Nephron progenitor cell (in vitro differentiated cells): ENCODE measurements around the gene ROS1.

ENCODE experiments used
- DNase-seq: peaks from one replicate; pipeline ENCODE4 v3.0.0; 2021
- H3K27ac Mint-ChIP-seq: 2 replicates; pipeline ENCODE4 v1.8.0; 2021; ENCODE audit warnings: mild to moderate bottlenecking, moderate library complexity, mixed read lengths
- H3K27me3 Mint-ChIP-seq: 2 replicates; pipeline ENCODE4 v1.8.0; 2021; ENCODE audit warnings: mild to moderate bottlenecking, low read depth, mixed read lengths; ENCODE audit not compliant: poor library complexity
- H3K36me3 Mint-ChIP-seq: 2 replicates; pipeline ENCODE4 v1.8.0; 2021; ENCODE audit warnings: low read depth, mixed read lengths
- H3K4me1 Mint-ChIP-seq: 2 replicates; pipeline ENCODE4 v1.8.0; 2021; ENCODE audit warnings: mixed read lengths
- H3K4me3 Mint-ChIP-seq: 2 replicates; pipeline ENCODE4 v1.8.0; 2021; ENCODE audit warnings: mild to moderate bottlenecking, moderate library complexity, mixed read lengths
- H3K9me3 Mint-ChIP-seq: 2 replicates; pipeline ENCODE4 v1.8.0; 2021; ENCODE audit warnings: mild to moderate bottlenecking, moderate library complexity, mixed read lengths
- CTCF ChIP-seq: fragments of 200-600 bp; sonication (generic); IDR thresholded peaks from 2 replicates; pipeline ENCODE4 v1.5.0; 2021; ENCODE audit warnings: antibody characterized with exemption

The ROS1 gene

DNA sequence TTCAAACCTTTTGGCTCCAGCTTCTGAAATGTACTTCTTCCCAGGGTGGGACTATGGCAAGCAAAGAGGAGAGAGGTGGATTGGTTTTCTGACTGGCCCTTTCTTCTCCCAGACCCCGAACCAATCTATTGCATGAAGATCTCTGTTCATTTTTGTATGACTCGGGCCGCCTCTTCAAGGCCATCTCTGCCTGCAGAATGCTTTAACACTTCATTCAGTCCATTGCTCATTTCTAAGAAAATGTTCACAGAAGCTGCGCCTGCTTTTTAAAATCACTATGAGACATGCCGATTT is 158.7 kb downstream of the ROS1 start:
- H3K4me3 Mint-ChIP-seq: peak overlapping the region; percentile 83
- peaks cover 21% of the 10 kb centered on the region for H3K4me1 Mint-ChIP-seq
- peaks cover 99% of the 10 kb centered on the region for H3K27me3 Mint-ChIP-seq

GRCh38 chr6:117266257-117267053 is 159.3 kb downstream of the ROS1 start:
- TF ChIP-seq CTCF: no peak
- Mint-ChIP-seq H3K9me3 (no peaks in the 10 kb centered on the region), H3K4me1 (peaks cover 21% of the 10 kb centered on the region), H3K27me3 (peaks cover 99% of the 10 kb centered on the region), H3K36me3 (no peaks in the 10 kb centered on the region), H3K4me3 (peak overlapping the region; percentile 83), H3K27ac (no peak overlapping the region)
- no peak for DNase-seq

More for the DNA sequence above, 158.7 kb downstream of the ROS1 start:
- Mint-ChIP-seq H3K9me3 (no peaks in the 10 kb centered on the region), H3K27ac (no peak overlapping the region), H3K36me3 (no peaks in the 10 kb centered on the region)
- TF ChIP-seq CTCF: no peak
- DNase-seq: no peak

DNA sequence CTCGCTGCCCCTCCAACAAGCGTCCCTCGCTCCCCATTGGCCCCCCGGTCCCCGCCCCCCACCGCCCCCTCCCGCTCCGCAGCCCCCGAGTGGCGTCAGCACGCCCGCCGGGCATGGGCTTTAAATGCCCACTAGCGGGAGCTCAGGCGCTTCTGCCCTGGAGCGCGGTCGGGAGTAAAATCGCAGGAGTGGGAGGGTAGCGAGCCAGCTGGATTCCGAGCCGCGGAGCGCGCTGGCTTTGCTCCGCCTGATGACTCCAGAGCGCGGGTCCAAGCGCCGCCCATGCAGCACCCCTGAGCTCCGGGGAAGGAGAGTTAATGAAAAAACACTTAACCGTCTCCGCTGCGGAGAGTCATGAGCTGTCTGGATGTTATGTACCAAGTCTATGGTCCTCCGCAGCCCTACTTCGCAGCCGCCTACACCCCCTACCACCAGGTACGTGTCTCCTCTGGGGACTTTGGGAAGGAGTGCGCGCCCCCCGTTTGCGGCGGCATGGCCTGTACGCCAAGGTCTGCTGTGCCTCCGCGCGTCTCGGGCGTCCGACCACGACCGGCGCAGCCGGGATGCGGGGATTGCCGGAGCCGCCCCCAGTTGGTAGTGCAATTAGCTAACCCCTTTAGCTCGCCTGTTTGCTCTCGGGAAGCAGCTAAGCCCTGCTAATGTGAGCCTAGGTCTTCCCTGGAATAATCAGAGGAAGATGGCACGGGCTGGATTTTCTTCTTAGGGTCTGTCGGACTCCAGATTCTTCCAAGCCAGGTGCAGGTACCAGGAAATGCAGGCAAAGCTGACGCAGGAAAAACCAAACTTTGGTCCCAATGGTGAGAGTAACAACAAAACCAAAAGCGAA is 160.1 kb downstream of the ROS1 start, which contains the start of gene VGLL2:
TSS of gene VGLL2 (plus strand) at position 149 of the 847 bp plus-strand sequence. CDS start at position 355, 206 bp downstream.
- Mint-ChIP-seq H3K9me3 (no peaks in the 10 kb centered on the region), H3K4me3 (peak within 1 kb of the TSS; percentile 83), H3K27me3 (peaks cover 100% of the 10 kb centered on the region), H3K36me3 (no peaks in the 10 kb centered on the region), H3K27ac (no peak within 1 kb of the TSS), H3K4me1 (peaks cover 21% of the 10 kb centered on the region)
- no peak for TF ChIP-seq CTCF
- DNase-seq: peak; percentile 78

DNA sequence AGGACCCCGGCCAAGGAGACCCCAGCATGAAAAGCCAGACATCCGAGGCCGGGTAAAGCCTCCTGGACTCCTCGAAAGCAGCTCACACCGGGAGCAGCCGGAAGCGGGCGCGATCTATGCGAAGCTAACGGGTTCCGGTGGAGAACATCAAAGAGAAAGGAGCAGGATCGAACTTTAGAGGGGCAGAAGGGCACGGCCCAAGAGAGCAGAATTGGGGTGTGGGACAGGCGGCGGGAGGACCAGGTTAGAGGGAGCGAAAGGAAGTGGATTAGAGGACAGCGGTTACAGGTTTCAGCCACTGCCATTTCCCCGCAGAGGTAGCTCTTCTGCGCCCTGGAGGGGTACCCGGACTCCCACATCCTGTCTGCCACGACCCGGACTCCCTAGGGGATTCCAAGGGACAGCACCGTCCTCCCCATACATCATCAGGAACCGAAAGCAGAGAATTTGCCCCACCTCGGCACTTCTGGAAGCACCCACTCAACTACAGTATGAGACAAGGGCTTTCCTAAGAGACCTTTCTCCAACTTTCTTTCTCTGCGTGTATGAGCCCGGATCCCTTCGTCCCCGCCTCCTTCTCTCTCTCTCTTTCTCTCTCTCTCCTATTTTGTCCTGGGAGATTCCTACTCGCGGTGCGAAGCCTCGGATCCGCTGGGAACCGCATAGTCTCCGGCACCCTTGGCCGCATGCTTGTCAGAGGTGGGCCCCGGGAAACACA is 160.9 kb downstream of the ROS1 start:
- peaks cover 19% of the 10 kb centered on the region for H3K4me1 Mint-ChIP-seq
- no peaks in the 10 kb centered on the region for H3K36me3 Mint-ChIP-seq
- no peak overlapping the region for H3K27ac Mint-ChIP-seq
- DNase-seq: no peak
- H3K9me3 Mint-ChIP-seq: no peaks in the 10 kb centered on the region
- H3K4me3 Mint-ChIP-seq: peak overlapping the region; percentile 83
- peaks cover 100% of the 10 kb centered on the region for H3K27me3 Mint-ChIP-seq
- no peak for TF ChIP-seq CTCF

DNA sequence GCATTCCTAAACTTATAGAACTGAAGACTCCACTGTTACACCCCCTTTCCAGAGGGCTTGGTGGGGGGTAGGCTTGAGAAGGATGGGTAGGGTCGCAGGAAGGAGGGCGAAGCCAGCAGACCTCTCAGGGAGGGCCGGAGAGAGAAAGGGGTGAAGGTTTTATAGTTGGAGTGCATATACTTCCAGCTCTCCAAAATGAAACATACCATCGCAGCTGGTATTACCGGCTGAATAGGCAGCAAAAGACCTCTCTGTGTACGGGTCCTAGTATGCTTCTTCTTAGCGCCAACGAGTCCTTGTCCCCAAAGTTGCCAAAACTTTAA is 161.4 kb downstream of the ROS1 start:
- H3K36me3 Mint-ChIP-seq: no peaks in the 10 kb centered on the region
- peak overlapping the region; percentile 83 for H3K4me3 Mint-ChIP-seq
- peaks cover 99% of the 10 kb centered on the region for H3K27me3 Mint-ChIP-seq
- no peak overlapping the region for H3K27ac Mint-ChIP-seq
- H3K4me1 Mint-ChIP-seq: peaks cover 16% of the 10 kb centered on the region
- no peak for DNase-seq
- H3K9me3 Mint-ChIP-seq: no peaks in the 10 kb centered on the region
- TF ChIP-seq CTCF: no peak
